Fibroblast of gingiva (primary cell): ENCODE data around the gene S100A10.

Source experiments
- DNase-seq: peaks from one replicate; pipeline ENCODE4 v3.0.0-alpha.2; 2011; ENCODE audit warnings: low read depth

The S100A10 gene

GRCh38 chr1:151964510-151964909, 29.1 kb downstream of the S100A10 start:
- no peak for DNase-seq

GRCh38 chr1:151963288-151963687, 30.4 kb downstream of the S100A10 start:
- DNase-seq, result no peak

DNA sequence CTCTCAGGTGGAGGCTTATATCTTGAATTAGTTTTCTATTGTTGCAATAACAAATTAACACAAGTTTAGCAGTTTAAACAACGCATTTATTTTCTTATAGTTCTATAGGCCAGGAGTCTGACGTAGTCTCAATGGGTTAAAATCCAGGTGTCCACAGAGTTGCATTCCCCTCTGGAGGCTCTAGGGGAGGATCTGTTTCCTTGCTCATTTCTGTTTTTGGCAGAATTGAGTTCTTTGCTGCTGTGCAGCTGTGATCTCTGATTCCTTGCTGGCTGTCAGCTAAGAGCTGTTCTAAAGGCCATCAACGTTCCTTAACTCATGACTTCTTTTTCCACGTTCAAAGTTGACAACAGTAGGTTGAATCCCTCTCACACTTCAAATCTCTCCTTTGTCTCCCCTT, 31.8 kb downstream of the S100A10 start:
- no peak for DNase-seq

DNA sequence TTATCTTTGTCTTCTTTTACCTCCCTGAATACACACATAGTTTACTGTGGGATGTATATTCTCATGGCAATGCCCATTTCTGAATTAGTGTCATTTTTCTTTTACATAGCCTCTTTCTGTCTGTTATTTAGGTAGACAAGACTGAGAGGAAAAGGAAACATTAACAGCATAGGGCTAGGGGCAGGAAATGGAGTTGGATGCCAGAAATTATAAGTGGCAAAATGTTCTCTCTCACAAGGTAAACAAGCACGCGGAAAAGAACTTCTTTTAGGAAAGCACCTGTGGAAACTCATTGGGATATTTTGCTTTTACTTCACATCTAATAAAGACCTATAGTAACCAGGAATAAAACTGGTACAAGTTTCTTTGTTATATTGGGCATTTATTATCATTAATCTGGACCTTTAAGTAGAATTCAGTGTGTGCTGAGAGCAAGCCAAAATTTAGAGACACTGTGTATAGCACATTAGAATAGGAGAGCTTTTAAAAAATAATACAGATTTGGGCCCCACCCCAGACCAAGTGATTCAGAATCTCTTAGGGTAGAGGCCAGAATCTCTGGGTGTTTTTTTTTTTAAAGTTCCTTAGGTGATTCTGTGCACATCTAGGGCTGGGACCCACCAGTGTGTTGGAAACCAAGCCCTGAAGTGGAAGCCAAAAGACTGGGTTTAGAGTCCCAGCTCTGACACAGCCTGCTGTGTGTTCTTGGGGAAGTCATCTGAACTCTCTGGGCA, 32.7 kb downstream of the S100A10 start:
- DNase-seq, result no peak

DNA sequence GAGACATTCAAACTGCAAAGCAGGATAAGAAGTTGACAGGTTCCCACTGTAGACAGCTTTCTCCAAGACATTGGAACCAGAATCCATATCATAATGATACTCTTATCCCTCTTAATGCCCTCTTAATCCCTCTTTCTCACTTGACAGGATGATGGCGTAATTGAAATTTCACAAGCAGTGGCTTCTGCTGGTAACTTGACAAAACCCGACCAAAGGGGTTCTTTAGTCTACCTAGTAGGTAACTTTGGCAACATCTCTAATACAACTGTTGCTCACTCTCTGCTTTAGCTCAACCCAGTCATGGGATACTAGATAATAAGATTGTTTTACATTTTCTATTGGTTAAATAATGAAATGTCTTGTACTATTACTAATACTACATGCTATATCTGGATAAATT, 34.7 kb downstream of the S100A10 start:
- DNase-seq, result no peak

DNA sequence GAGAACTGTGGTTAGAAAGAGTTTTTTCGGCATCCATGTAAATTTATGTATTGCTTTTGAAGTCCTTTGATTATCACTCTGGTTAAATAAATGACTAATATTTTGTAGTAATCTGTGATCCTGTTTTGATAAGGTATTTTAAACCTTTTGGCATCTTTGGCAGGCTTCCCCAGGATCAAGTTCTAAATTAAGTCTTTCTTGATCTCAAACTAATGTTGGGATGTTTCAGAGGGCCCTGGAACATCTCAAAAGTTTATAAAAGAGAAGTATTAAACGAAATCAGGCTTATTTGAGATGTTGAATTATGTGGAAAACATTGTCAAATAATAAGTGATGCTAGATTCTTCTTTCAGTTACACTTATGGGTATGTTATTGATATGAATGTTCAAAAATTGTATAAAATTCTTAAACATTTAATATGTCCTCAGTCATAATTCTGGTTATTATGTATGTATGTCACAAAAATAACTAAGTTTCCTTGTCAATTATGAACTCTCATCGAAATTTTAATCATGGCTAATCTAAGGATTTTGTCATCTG, 36.6 kb downstream of the S100A10 start:
- no peak for DNase-seq

- no peak for DNase-seq
Observed at GRCh38 chr1:151953409-151954094, 40.1 kb downstream of the S100A10 start.

- DNase-seq, result no peak
Observed at GRCh38 chr1:151952811-151953210, 40.8 kb downstream of the S100A10 start.

GRCh38 chr1:151949371-151950193, 44.1 kb downstream of the S100A10 start:
- no peak for DNase-seq

DNA sequence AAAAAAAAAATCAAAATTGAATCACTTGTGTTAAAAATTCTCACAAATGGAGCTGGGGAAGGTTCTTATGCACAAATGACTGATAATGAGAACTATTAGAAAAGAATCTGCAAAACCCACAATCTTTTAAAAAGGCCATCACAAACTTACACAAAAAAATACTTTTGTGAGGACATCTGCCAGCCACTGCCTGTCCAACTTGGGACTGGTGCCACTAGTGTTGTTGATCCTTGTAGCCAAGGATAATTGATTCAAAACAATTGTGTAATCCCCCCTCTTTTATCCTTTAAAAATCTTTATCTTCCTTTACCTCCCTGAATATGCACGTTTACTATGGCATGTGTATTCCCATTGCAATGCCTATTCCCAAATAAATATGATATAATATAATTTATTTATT, 45.2 kb downstream of the S100A10 start:
- DNase-seq, result peak; percentile 34

- no peak for DNase-seq
Observed at GRCh38 chr1:151947140-151947539, 46.5 kb downstream of the S100A10 start.

DNA sequence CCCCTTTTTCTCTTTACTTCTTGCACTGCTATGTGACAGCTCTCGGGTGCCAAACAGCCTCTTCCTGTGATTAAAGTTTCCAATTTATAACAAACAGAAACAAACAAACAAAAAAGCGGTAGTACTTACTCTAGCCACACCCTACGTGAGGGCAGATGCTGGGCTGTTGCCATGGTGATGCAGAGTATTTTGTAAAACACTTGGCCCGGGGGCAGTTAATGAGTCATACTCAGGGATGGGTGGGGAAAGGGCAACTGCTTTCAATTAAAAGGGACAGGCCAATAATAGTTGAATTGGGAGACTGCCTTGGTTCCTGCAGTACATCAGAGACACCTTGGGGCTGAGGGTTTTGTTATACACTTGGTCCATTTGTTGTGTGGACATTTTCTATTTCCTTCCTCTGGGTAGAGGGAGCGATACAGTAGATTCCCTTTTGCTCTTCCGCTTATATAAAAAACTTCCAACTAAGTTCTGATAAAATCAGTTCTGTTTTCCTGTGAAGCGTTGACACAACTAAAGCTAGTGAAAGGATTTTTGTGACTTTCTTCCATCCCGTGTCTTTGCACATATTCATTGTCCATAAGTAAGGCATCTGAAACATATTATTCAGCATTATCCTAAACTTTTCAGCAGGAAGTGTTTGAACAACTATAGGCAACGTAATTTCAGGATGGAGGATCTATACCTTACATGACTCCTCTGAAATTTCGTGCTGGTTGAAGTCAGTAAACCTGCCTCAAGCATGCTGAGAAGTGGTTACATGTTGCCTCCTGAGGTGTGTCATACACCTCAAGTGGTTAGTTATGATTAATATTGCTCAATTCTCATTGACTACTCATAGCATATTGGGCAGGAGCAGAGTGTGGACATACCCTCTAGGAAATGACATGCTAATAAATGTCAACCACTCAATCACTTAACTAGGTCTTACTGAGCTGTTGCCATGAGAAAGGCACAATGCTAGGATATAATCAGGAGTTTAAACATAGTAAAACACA, 47.6 kb downstream of the S100A10 start:
- peak; percentile 99 for DNase-seq

GRCh38 chr1:151944857-151945575, 48.6 kb downstream of the S100A10 start:
- DNase-seq, result no peak

DNA sequence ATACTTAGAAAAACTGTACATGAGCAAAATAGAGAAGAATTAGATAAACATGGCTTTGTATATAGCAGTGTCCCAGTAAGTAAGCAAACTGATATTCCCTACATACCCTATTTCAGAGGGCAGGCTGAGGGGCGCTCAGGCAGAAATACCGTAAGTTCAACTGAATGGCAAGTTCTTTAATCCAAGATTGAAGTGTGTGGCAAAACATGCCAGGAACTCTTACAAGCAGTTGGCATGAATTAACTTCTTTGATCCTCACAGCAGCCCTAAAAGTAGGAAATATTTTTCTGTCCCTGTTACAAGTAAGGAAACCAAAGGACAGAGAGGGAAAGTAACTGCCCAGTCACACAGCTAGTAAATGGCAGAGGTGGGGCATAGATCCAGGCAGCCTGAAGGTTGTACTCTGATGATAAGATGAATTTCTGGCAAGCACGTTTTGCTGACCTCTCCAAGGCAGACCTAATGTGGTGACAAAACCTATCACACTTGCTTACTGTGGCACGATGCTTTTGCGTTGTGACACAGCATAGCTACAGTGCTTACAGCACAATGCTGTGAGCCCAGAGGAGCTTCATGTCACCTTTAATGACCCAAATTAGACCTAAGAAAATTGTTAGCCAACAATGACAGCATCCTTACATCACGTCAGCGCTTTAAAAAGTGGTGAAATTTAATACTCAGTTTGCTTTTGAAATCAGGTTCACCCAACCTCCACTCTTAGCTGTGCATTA, 49.4 kb downstream of the S100A10 start:
- peak; percentile 70 for DNase-seq

DNA sequence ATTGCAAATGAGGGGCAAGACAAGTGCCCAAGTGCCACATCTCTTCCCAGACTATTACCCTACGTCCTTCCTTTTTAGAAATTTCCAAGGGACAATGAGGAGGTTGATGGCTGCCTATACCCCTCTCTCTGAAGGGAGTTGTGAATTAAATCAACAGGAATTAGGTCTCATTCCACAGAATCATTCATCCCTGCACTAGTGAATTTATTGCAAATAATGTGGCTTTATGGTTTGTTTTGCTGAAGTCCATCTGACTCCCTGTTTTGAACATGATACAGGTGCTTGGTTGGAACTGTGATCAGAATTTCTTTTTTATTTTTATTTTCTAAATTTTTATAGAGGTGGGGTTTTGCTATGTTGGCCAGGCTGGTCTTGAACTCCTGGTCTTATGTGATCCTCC, 50.1 kb downstream of the S100A10 start:
- no peak for DNase-seq

DNA sequence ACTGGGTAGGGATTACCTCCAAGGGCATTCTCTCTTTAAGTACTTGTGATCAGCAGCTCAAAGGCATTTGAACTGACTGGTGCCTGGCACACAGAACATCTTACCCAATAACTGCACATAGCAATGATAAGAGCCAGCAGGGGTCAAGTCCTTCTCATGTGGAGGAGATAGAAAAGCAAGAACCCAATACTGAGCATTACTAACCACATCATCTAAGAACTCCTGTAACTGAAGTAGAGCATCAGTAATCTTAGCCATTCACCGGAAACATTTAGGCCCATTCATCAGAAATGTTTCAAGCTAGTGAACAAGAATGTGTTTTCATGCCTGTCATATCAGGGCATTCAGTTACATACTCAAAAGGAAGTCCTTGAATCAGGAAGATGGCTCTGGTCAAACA, 50.8 kb downstream of the S100A10 start:
- peak; percentile 62 for DNase-seq

DNA sequence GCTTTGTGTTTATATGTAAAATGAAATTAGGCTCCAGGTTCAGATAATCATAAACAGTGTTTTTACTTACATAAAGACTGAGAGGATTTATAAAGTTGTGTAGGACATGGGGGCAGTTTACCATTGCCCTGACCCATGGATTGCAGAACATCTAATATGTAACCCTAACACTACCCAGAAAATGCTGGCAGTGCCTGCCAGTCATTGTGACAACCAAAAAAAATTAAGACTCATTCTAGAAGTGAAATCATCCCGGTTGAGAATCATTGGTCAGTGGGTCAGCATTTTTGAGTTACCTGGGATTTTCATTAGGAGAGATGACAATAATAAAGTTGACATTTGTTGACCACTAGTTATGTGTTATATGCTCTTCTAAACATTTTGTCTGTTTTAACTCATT, 53.1 kb downstream of the S100A10 start:
- no peak for DNase-seq

GRCh38 chr1:151939779-151940178, 53.9 kb downstream of the S100A10 start:
- no peak for DNase-seq

- DNase-seq, result no peak
Observed at GRCh38 chr1:151939141-151939540, 54.5 kb downstream of the S100A10 start.

DNA sequence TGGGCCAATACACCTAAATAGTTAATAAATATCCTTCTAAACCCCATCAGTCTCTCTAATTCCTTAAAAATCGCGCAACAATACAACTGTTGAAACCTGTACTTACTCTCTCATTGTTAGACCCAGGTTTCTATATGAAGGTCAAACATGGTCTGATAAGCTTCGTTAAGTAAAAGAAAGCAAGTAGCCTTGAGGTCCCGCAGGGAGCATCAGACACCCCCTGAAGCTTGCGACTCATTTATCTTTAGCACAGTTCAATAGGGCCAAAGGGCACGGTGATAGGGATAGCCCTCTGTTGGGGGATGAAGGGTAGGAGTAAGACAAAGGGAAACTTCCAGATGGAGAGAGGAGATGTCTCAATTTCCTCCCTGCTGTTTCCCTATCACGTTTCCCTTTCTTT, 57.0 kb downstream of the S100A10 start:
- no peak for DNase-seq
